Neural crest cell (in vitro differentiated cells): Measurements from ENCODE around the gene RELA. TPM values are rescaled to one million over a fixed set of nuclear protein-coding genes. Genes with fewer than 3 reads are reported as not detected.

Experiments used
- DNase-seq: peaks from one replicate; pipeline ENCODE4 v3.0.0; 2021; ENCODE audit warnings: low read depth, mixed read lengths, low spot score
- H3K27ac Mint-ChIP-seq: one replicate; pipeline ENCODE4 v1.8.0; 2021; ENCODE audit warnings: mild to moderate bottlenecking, mixed read lengths; ENCODE audit not compliant: unreplicated experiment
- H3K27me3 Mint-ChIP-seq: 2 replicates; pipeline ENCODE4 v1.8.0; 2021; ENCODE audit warnings: low read depth, mild to moderate bottlenecking, mixed read lengths
- H3K36me3 Mint-ChIP-seq: 2 replicates; pipeline ENCODE4 v1.8.0; 2021; ENCODE audit warnings: low read depth, mild to moderate bottlenecking, mixed read lengths
- H3K4me1 Mint-ChIP-seq: 2 replicates; pipeline ENCODE4 v1.8.0; 2021; ENCODE audit warnings: mixed read lengths
- H3K4me3 Mint-ChIP-seq: one replicate; pipeline ENCODE4 v1.8.0; 2021; ENCODE audit warnings: mild to moderate bottlenecking, mixed read lengths
- H3K9me3 Mint-ChIP-seq: 2 replicates; pipeline ENCODE4 v1.8.0; 2021; ENCODE audit warnings: mixed read lengths
- microRNA-seq: library from miRNA; unstranded; fragments of <30 nt; microRNA quantifications from one replicate; pipeline ENCODE4, GENCODE V29; 2020
- total RNA-seq: library from RNA; stranded (reverse); gene quantifications from 2 replicates; pipeline ENCODE4 v1.2.1, GENCODE V29; 2021
- TF ChIP-seq, protein P1 (sequence below): fragments of 200-600 bp; sonication (generic); conservative IDR thresholded peaks from 2 replicates; pipeline ENCODE4 v1.5.0; 2021; ENCODE audit warnings: antibody characterized with exemption, mild to moderate bottlenecking

The RELA gene
- total RNA-seq, 1 donor from 2014 or later, result 53.7 TPM

DNA sequence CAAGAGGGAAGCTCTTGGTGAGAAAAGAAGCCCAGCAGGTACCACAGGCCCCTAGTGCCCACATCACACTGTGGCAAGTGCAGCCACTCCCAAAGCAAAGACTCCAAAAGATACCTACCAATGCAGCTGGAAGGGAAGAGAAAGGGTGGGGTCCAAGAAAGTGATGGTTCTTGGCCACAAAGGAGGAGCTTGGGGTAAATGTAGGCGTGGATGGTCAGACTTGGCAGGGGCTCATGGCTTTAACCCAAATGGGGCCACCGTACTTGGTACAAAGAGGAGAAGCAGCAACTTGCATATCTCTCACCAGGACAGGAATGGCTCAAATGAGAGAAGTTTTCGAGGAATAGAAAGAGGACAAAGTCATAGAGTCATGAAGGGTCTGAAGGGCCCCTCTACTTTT lies 53.5 kb downstream of the RELA start:
- TF ChIP-seq, protein P1, sequence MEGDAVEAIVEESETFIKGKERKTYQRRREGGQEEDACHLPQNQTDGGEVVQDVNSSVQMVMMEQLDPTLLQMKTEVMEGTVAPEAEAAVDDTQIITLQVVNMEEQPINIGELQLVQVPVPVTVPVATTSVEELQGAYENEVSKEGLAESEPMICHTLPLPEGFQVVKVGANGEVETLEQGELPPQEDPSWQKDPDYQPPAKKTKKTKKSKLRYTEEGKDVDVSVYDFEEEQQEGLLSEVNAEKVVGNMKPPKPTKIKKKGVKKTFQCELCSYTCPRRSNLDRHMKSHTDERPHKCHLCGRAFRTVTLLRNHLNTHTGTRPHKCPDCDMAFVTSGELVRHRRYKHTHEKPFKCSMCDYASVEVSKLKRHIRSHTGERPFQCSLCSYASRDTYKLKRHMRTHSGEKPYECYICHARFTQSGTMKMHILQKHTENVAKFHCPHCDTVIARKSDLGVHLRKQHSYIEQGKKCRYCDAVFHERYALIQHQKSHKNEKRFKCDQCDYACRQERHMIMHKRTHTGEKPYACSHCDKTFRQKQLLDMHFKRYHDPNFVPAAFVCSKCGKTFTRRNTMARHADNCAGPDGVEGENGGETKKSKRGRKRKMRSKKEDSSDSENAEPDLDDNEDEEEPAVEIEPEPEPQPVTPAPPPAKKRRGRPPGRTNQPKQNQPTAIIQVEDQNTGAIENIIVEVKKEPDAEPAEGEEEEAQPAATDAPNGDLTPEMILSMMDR, result no peak
- H3K27ac Mint-ChIP-seq, result no peak overlapping the region
- H3K9me3 Mint-ChIP-seq, result no peaks in the 10 kb centered on the region
- no peaks in the 10 kb centered on the region for H3K27me3 Mint-ChIP-seq
- peak overlapping the region; percentile 70 for H3K4me3 Mint-ChIP-seq
- H3K4me1 Mint-ChIP-seq, result peaks cover 48% of the 10 kb centered on the region
- no peak for DNase-seq
- H3K36me3 Mint-ChIP-seq, result no peaks in the 10 kb centered on the region

DNA sequence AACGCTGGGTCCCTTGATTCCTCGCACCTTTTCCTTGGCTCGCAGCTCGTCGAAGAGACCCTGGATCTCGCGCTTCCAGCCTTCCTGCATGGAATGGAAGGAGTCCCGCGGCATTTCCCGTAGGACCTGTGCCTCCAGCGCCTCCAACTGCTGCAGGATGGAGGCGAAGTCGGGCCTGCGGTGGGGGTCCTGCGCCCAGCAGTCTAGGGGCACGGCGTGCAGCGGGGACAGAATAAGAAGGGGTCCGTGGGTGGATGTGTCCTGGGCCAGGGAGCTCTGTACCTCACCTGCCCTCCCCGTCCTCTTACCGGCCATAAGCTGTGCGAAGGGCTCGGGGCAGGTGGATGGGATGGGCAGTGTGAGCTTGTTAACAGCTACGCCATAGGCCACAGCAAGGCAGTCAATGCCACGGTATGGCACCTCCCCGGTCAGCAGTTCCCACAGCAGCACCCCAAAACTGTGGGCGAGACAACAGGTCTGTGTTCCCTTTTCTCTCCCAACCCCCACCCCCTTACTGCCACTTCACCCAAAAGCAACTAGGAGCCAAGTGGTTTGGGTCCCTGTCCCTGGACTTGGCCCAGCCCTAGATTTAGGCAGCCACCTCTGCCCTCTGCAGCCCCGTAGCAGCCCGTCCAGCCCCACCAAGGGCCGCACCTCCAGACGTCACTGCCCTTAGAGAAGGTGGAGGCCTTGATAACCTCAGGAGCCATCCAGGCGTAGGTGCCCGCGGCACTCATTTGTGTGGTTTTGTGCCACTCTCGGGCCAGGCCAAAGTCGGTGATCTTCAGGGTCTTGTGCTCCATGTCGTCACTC lies 54.9 kb downstream of the RELA start:
- H3K27me3 Mint-ChIP-seq, result no peaks in the 10 kb centered on the region
- no peak overlapping the region for H3K27ac Mint-ChIP-seq
- H3K4me1 Mint-ChIP-seq, result peaks cover 48% of the 10 kb centered on the region
- H3K9me3 Mint-ChIP-seq, result no peaks in the 10 kb centered on the region
- no peak for DNase-seq
- peaks cover 4% of the 10 kb centered on the region for H3K36me3 Mint-ChIP-seq
- TF ChIP-seq, protein P1, result no peak
- peak overlapping the region; percentile 70 for H3K4me3 Mint-ChIP-seq

DNA sequence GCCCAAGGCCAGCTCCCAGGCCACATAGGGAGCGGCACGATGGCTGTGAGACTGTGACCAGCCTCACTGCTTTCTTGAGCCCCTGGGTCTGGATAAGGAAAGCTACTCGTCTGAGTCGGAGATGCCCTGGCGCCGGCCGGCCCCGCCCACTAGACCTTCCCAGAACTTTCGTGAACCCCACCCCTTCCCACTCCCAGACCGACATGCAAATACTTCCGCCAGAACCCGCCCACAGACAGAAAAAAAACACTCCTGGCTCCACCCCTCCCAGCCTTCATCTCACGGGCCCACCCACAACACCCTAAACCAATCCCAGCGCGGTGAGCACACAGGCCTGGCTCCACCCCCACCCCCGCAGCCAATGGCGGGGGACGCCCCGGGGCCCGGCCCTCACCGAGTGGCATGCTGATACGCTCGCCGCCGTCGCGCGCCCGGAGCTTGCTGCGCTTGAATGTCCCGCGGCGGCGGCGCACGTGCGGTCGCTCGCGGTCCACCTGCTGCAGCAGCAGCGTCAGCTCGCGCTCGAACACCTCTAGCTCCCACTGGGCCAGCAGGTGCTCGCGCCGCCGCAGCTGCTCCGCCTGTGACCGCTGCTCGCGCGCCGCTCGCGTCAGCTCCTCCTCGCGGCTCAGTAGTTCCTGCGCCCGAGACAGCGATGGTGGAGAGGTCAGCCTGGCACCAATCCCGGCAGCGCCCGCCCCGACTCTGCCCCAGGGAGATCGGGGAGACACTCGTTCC lies 55.7 kb downstream of the RELA start:
- DNase-seq, result peak; percentile 78
- H3K27ac Mint-ChIP-seq, result peak overlapping the region; percentile 27
- H3K4me1 Mint-ChIP-seq, result peaks cover 42% of the 10 kb centered on the region
- H3K9me3 Mint-ChIP-seq, result no peaks in the 10 kb centered on the region
- TF ChIP-seq, protein P1, result no peak
- H3K4me3 Mint-ChIP-seq, result peak overlapping the region; percentile 81
- H3K36me3 Mint-ChIP-seq, result peaks cover 4% of the 10 kb centered on the region
- no peaks in the 10 kb centered on the region for H3K27me3 Mint-ChIP-seq

DNA sequence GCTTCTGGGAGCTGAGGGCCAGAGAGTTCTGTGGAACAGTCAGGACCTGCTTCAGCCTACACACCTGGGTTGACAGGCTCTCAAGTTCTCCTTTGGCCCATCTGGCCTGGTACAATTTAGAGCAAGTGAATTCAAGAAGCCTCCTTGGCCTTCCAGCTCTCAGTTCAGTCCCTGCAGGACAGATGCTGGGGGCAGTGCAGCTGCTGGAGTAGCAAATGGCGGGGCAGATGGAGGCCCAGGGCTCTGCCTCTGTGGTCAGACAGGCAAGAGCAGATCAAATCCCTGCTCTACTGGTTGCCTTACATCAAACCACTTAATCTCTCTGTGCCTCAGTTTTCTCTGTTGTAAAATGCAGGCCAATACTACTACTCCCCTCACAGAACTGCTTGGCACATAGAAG lies 58.5 kb downstream of the RELA start:
- peaks cover 8% of the 10 kb centered on the region for H3K36me3 Mint-ChIP-seq

More for the DNA sequence above, 58.5 kb downstream of the RELA start:
- Mint-ChIP-seq H3K4me1 (peaks cover 18% of the 10 kb centered on the region), H3K27ac (no peak overlapping the region), H3K27me3 (no peaks in the 10 kb centered on the region), H3K9me3 (no peaks in the 10 kb centered on the region), H3K4me3 (no peak overlapping the region)
- no peak for DNase-seq
- TF ChIP-seq, protein P1, result no peak

Small RNAs within 50 kb of the gene (microRNA-seq; reads per million reads assigned to microRNA genes)
- gene MIR4489 (not detected), gene MIR4690 (not detected)

Other genes with a start within 250 kb of the RELA start
- 29.8 and 37.2 TPM in 2 replicates for gene NEAT1, start 240.1 kb downstream of the RELA start, total RNA-seq
- gene MALAT1, start 163.9 kb downstream of the RELA start, total RNA-seq, result 4,794 and 5,409 TPM in 2 replicates
- gene SCYL1, start 137.8 kb downstream of the RELA start, total RNA-seq, result 66.0 and 68.8 TPM in 2 replicates
- gene LTBP3, start 104.6 kb downstream of the RELA start, total RNA-seq, result 21.0 and 22.5 TPM in 2 replicates
- 32.2 and 33.2 TPM in 2 replicates for gene ZNRD2, start 92.4 kb downstream of the RELA start, total RNA-seq
- gene FAM89B, start 90.4 kb downstream of the RELA start, total RNA-seq, result 82.4 and 86.3 TPM in 2 replicates
- gene EHBP1L1, start 86.9 kb downstream of the RELA start, total RNA-seq, result 13.6 and 15.3 TPM in 2 replicates
- gene KCNK7, start 67.1 kb downstream of the RELA start, total RNA-seq, result 1.0 and 1.1 TPM in 2 replicates
- gene MAP3K11, start 48.7 kb downstream of the RELA start, total RNA-seq, result 88.3 and 94.0 TPM in 2 replicates
- gene PCNX3, start 47.1 kb downstream of the RELA start, total RNA-seq, result 58.2 and 58.9 TPM in 2 replicates
- 17.5 and 23.6 TPM in 2 replicates for gene SIPA1, start 24.8 kb downstream of the RELA start, total RNA-seq
- gene KAT5, start 49.3 kb upstream of the RELA start, total RNA-seq, result 70.5 and 74.9 TPM in 2 replicates
- 69.4 and 72.1 TPM in 2 replicates for gene RNASEH2C, start 57.9 kb upstream of the RELA start, total RNA-seq
- 10.7 and 10.8 TPM in 2 replicates for gene AP5B1, start 118.1 kb upstream of the RELA start, total RNA-seq
- gene OVOL1, start 124.1 kb upstream of the RELA start, total RNA-seq, result not detected in 2 replicates
- 1.9 and 2.4 TPM in 2 replicates for gene SNX32, start 171.0 kb upstream of the RELA start, total RNA-seq
- 1,357 and 1,437 TPM in 2 replicates for gene CFL1, start 195.3 kb upstream of the RELA start, total RNA-seq
- 63.8 and 73.5 TPM in 2 replicates for gene MUS81, start 197.5 kb upstream of the RELA start, total RNA-seq
- 36.0 and 38.0 TPM in 2 replicates for gene EFEMP2, start 209.9 kb upstream of the RELA start, total RNA-seq
- gene CTSW, start 216.9 kb upstream of the RELA start, total RNA-seq, result not detected in 2 replicates
- gene FIBP, start 225.6 kb upstream of the RELA start, total RNA-seq, result 88.1 and 90.0 TPM in 2 replicates
- gene CCDC85B, start 227.8 kb upstream of the RELA start, total RNA-seq, result 29.3 and 29.4 TPM in 2 replicates
- gene FOSL1, start 237.5 kb upstream of the RELA start, total RNA-seq, result 4.2 and 4.7 TPM in 2 replicates